GM19397 (cell line): ENCODE results near the gene PRR23E.

ENCODE experiments used
- ATAC-seq: cut with Tn5 transposase; IDR thresholded peaks from one replicate; pipeline ENCODE4 v1.9.1; 2021; ENCODE audit warnings: mild to moderate bottlenecking, moderate library complexity; ENCODE audit not compliant: unreplicated experiment

The PRR23E gene

GRCh38 chr3:127192576-127193232 is at the start of gene PRR23E:
PRR23E (plus strand) TSS chr3:127193131; CDS start chr3:127196686, 3,555 bp downstream.
- no peak for ATAC-seq

- no peak for ATAC-seq
These were observed 49.8 kb upstream of the PRR23E start for GRCh38 chr3:127143172-127143571.

- no peak for ATAC-seq
These were observed 48.3 kb upstream of the PRR23E start for GRCh38 chr3:127144631-127145030.

- no peak for ATAC-seq
These were observed 47.7 kb upstream of the PRR23E start for GRCh38 chr3:127145266-127145665.

GRCh38 chr3:127147291-127147885 is 45.5 kb upstream of the PRR23E start:
- no peak for ATAC-seq

GRCh38 chr3:127149621-127150310 is 43.2 kb upstream of the PRR23E start:
- ATAC-seq, result no peak

GRCh38 chr3:127150513-127151250 is 42.2 kb upstream of the PRR23E start:
- no peak for ATAC-seq

- ATAC-seq, result no peak
These were observed 41.7 kb upstream of the PRR23E start for GRCh38 chr3:127151251-127151564.

- ATAC-seq, result no peak
These were observed 40.8 kb upstream of the PRR23E start for GRCh38 chr3:127151992-127152650.

GRCh38 chr3:127152684-127153505 is 40.0 kb upstream of the PRR23E start:
- ATAC-seq, result no peak

GRCh38 chr3:127153506-127153815 is 39.5 kb upstream of the PRR23E start:
- no peak for ATAC-seq

- no peak for ATAC-seq
These were observed 36.4 kb upstream of the PRR23E start for GRCh38 chr3:127156338-127157050.

- no peak for ATAC-seq
These were observed 35.6 kb upstream of the PRR23E start for GRCh38 chr3:127157171-127157828.

GRCh38 chr3:127158614-127159229 is 34.2 kb upstream of the PRR23E start:
- no peak for ATAC-seq

GRCh38 chr3:127159543-127159942 is 33.4 kb upstream of the PRR23E start:
- no peak for ATAC-seq

- no peak for ATAC-seq
These were observed 31.7 kb upstream of the PRR23E start for GRCh38 chr3:127161236-127161635.

- no peak for ATAC-seq
These were observed 30.9 kb upstream of the PRR23E start for GRCh38 chr3:127161973-127162579.

GRCh38 chr3:127162947-127163645 is 29.8 kb upstream of the PRR23E start:
- no peak for ATAC-seq
